MCF 10A (cell line): Measurements from ENCODE around the gene GCSH. TPM values are rescaled to one million over a fixed set of nuclear protein-coding genes. Genes with fewer than 3 reads are reported as not detected.

Experiments used
- BruUV-seq: library from RNA; stranded (reverse); fragments of 400-500 nt; replicated peaks from 2 replicates; lab custom pipeline; 2021; lab: Mats Ljungman, UMichigan
- CTCF ChIA-PET: fragments of 300-600 bp; sonication (Branson Sonifier 250); formaldehyde crosslinking; extraction: SDS; loops from one replicate; lab custom pipeline; 2021; ENCODE audit warnings: antibody characterized with exemption, inconsistent platforms; lab: Yijun Ruan, JAX
- POLR2A ChIA-PET: fragments of 300-600, 350-650 bp; sonication (Branson Sonifier 250); formaldehyde crosslinking; extraction: SDS; loops from one replicate; lab custom pipeline; 2020; ENCODE audit warnings: antibody characterized with exemption, inconsistent platforms; lab: Yijun Ruan, JAX
- DNase-seq: peaks from one replicate; pipeline ENCODE4 v3.0.0-alpha.2; 2018; ENCODE audit not compliant: unreplicated experiment
- H3K27ac Mint-ChIP-seq: one replicate; pipeline ENCODE4 v1.8.0; 2022; ENCODE audit warnings: mild to moderate bottlenecking, low read depth, mixed read lengths; ENCODE audit not compliant: unreplicated experiment
- H3K27me3 Mint-ChIP-seq: one replicate; pipeline ENCODE4 v1.8.0; 2022; ENCODE audit warnings: mixed read lengths; ENCODE audit not compliant: insufficient read depth, unreplicated experiment
- H3K36me3 Mint-ChIP-seq: one replicate; pipeline ENCODE4 v1.8.0; 2022; ENCODE audit warnings: mild to moderate bottlenecking, moderate library complexity, mixed read lengths; ENCODE audit not compliant: insufficient read depth, unreplicated experiment
- H3K4me1 Mint-ChIP-seq: one replicate; pipeline ENCODE4 v1.8.0; 2022; ENCODE audit warnings: mixed read lengths; ENCODE audit not compliant: insufficient read depth, unreplicated experiment
- H3K4me3 Mint-ChIP-seq: one replicate; pipeline ENCODE4 v1.8.0; 2022; ENCODE audit warnings: mild to moderate bottlenecking, moderate library complexity, mixed read lengths; ENCODE audit not compliant: unreplicated experiment
- H3K9me3 Mint-ChIP-seq: one replicate; pipeline ENCODE4 v1.8.0; 2022; ENCODE audit warnings: mixed read lengths; ENCODE audit not compliant: unreplicated experiment
- intact Hi-C: fragments of 100-400 bp; cut with micrococcal nuclease; formaldehyde crosslinking; loops from 2 replicates; pipeline ENCODE4 v1.14.1; 2022
- total RNA-seq: library from RNA; stranded (reverse); gene quantifications from 2 replicates; pipeline ENCODE4 v1.2.3, GENCODE V29; 2022
- TF ChIP-seq, protein P1 (sequence below): fragments of 200-600 bp; IDR thresholded peaks from one replicate; pipeline ENCODE4 v1.8.0; 2022; ENCODE audit warnings: antibody characterized with exemption, mild to moderate bottlenecking; ENCODE audit not compliant: unreplicated experiment

GCSH gene
- total RNA-seq, 1 experiment from 2014 or later = 68.4 TPM

DNA sequence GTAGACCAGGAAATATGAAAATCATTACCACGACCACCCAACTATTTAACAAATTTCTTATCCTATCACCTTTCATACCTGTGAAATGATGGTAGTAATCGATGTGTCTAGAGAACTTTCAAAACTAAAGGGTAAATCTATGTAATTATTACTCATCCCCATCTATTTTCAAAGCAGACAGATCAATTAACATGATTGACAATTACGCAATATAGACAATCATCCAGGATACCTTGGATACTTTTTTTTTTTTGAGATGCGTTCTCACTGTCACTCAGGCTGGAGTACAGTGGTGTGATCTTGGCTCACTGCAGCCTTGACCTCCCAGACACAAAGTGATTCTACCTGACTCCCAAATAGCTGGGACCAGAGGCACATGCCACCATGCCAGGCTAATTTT lies 15.2 kb downstream of the GCSH start:
- H3K27me3 Mint-ChIP-seq = no peaks in the 10 kb centered on the region
- H3K4me1 Mint-ChIP-seq = no peaks in the 10 kb centered on the region
- TF ChIP-seq, protein P1, sequence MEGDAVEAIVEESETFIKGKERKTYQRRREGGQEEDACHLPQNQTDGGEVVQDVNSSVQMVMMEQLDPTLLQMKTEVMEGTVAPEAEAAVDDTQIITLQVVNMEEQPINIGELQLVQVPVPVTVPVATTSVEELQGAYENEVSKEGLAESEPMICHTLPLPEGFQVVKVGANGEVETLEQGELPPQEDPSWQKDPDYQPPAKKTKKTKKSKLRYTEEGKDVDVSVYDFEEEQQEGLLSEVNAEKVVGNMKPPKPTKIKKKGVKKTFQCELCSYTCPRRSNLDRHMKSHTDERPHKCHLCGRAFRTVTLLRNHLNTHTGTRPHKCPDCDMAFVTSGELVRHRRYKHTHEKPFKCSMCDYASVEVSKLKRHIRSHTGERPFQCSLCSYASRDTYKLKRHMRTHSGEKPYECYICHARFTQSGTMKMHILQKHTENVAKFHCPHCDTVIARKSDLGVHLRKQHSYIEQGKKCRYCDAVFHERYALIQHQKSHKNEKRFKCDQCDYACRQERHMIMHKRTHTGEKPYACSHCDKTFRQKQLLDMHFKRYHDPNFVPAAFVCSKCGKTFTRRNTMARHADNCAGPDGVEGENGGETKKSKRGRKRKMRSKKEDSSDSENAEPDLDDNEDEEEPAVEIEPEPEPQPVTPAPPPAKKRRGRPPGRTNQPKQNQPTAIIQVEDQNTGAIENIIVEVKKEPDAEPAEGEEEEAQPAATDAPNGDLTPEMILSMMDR = no peak
- no peaks in the 10 kb centered on the region for H3K9me3 Mint-ChIP-seq
- H3K4me3 Mint-ChIP-seq = no peak overlapping the region
- H3K36me3 Mint-ChIP-seq = peaks cover 6% of the 10 kb centered on the region
- ChIA-PET POLR2A (no interaction called here), CTCF (interaction anchor here (0.7 to 0.9 kb wide), 2 partner anchors 14 to 47 kb away, joined by 3 to 6 read pairs; no protein-coding TSS in a partner anchor)
- no peak for DNase-seq
- intact Hi-C loops = no loop called here
- H3K27ac Mint-ChIP-seq = no peak overlapping the region
- no TSS peak for BruUV-seq

DNA sequence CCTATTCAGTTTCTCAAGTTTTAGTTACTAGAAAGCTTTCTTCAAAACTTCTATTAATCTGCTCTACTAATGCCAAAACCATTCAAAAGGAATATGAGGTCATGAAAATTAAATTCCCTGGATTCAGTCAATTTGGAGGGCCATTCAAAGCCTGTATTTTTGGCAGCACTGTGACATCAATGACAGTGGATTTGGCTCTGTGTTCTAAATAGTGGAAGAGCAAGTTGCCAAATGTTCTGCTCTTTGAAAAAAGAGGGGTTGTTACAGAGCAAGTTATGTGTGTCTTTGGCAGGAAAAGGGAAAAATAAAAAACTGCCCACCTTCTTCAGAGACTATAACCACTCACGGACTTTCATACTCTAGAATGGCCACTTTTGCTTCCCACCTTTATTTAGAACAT lies 16.0 kb downstream of the GCSH start:
- no peak for DNase-seq
- Mint-ChIP-seq H3K36me3 (peaks cover 6% of the 10 kb centered on the region), H3K27ac (no peak overlapping the region), H3K9me3 (no peaks in the 10 kb centered on the region), H3K4me3 (no peak overlapping the region), H3K27me3 (no peaks in the 10 kb centered on the region), H3K4me1 (no peaks in the 10 kb centered on the region)
- BruUV-seq = no TSS peak
- CTCF ChIA-PET = no interaction called here
- TF ChIP-seq, protein P1 = no peak
- intact Hi-C loops = no loop called here
- POLR2A ChIA-PET = interaction anchor here (0.7 to 1.3 kb wide), 2 partner anchors 13 to 44 kb away, joined by 3 to 5 read pairs; partner anchors contain the start of gene ATMIN

DNA sequence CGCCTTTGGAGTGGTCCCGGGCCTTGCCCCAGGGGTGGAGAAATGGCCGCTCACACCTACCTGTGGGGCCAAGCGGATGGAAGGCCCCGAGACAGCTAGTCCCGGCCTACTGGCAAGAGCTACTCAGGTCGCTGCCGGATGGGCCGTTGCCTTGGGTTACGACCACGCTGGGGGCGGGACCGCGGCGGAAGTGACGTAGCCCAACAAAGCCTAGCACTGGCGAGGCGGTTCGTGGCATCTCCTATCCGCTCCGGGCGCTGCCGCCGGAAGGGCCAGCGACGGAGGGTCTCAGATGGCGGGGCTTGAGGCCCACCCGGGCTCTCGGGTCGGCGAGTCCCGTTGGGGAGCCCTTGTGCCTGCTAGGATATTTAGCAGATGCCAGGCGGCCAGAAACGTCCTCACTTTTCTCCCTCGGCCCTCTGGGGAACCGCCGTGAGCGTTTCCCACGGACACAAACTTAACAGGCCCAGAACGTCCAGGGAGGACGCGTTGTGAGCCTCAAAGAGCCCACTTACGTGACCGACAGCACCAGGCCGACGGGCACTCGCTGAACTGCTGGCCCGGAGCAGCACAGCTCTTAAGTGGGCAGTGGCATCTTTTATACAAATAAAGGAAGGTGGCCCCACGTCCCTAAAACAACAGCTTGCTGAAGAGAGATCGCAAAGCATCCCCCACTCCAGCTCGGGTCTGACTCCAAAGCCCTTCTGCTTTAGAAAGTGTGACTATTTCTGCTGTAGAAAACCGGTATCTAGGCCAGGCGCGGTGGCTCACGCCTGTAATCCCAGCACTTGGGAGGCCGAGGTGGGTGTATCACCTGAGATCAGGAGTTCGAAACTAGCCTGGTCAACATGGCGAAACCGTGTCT lies 18.9 kb downstream of the GCSH start, which contains the start of gene C16orf46:
Gene C16orf46, minus strand, starts transcription at position 163 of the 865 bp plus-strand sequence. CDS start 13,283 bp downstream, outside the sequence.
- Mint-ChIP-seq H3K4me1 (no peaks in the 10 kb centered on the region), H3K27me3 (no peaks in the 10 kb centered on the region), H3K27ac (no peak within 1 kb of the TSS), H3K4me3 (no peak within 1 kb of the TSS), H3K9me3 (no peaks in the 10 kb centered on the region), H3K36me3 (no peaks in the 10 kb centered on the region)
- peak; percentile 92 for DNase-seq
- BruUV-seq = TSS peak; percentile 80
- POLR2A ChIA-PET = interaction anchor here (0.5 to 5.3 kb wide), 20 partner anchors 9 to 516 kb away, joined by 3 to 41 read pairs (median 4); partner anchors contain the start of genes ATMIN, CENPN and CMC2
- TF ChIP-seq, protein P1 = no peak
- intact Hi-C loops = loop anchor here (1.0 to 2.0 kb wide), 3 partner anchors 19 to 237 kb away; partner anchors contain the start of genes GAN and GCSH
- CTCF ChIA-PET = interaction anchor here (0.6 to 3.6 kb wide), 6 partner anchors 8 to 242 kb away, joined by 3 to 20 read pairs (median 3); partner anchors contain the start of genes ATMIN and GAN
